Measurements from ENCODE around the gene ANKRD11.
"Not testable (repeated sequence)": the region's sequence is repeated elsewhere in the genome, so short reads cannot be mapped to it uniquely, and the experiment has no call there.

The ANKRD11 gene

DNA sequence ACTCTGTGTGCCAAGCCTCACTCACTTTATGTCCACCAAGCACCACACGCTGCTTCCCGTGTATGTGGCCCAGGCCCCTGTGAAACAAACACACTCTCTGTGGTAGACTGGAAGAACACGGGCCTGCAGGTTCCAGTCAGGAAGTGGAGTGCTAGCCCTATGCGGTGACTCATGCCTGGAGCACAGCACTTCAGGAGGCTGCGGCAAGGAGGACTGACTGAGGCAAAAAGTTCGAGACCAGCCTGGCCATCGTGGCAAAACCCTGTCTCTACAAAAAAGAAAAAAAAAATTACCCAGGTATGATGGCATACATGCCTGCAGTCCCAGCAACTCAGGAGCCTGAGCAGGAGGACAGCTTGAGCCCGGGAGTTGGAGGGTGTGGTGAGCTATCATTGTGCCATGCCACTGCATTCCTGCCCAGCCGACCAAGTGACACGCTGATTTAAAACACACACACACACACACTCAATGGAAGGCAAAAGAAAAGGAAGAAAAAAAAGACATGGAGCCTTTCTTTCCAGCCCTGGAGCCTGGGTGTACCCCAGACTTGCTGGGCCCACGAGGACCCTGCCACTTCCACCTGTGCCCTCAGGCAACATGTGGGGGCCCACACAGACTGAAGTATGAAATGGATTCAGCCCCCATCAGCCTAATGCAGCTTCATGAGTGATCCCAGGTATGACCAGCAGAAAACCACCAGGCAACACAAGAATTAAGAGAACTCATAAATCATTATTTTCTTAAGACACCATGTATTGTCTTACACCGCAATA is 126.6 kb downstream of the ANKRD11 start:
- no peak for DNase-seq (ENCODE audit: low read depth)
- no peak overlapping the region for H3K4me3 ChIP-seq (ENCODE audit: low read depth, low read length)
- TF ChIP-seq, protein P1, sequence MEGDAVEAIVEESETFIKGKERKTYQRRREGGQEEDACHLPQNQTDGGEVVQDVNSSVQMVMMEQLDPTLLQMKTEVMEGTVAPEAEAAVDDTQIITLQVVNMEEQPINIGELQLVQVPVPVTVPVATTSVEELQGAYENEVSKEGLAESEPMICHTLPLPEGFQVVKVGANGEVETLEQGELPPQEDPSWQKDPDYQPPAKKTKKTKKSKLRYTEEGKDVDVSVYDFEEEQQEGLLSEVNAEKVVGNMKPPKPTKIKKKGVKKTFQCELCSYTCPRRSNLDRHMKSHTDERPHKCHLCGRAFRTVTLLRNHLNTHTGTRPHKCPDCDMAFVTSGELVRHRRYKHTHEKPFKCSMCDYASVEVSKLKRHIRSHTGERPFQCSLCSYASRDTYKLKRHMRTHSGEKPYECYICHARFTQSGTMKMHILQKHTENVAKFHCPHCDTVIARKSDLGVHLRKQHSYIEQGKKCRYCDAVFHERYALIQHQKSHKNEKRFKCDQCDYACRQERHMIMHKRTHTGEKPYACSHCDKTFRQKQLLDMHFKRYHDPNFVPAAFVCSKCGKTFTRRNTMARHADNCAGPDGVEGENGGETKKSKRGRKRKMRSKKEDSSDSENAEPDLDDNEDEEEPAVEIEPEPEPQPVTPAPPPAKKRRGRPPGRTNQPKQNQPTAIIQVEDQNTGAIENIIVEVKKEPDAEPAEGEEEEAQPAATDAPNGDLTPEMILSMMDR (IDR thresholded peaks at IDR 0.05; ENCODE audit: control insufficient read depth, extremely low read depth, insufficient read depth), result no peak

DNA sequence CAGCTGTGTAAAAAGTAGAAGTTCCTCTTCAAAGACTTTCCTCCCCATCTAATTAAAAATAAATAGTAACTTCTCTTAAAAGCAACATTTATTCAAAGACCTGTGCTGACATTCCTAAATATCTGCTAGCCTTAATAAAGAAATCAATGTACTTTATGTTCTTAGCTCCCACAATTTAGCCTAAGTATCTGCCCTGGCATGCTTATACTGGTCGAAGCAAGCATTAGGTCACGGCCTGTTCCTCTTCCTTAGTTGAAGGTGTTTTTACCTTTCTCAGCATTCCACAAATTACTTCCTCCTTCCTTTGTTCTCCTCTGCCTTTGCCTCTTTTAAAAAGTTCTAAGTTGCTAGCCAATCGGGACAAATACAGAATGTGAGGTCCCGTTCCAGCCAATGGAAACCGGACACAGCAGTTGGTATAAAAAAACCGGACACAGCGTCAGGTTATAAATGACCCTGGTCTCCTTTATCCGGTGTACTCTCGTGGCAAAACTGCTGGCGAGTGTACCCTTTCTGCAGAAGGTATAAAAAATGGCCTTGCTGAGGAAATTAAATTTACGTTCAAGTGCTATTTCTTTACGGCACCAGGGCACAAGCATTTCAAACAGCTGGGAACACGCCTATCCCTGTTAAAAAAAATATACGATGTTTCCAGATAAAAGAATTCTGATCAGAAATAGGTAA is 127.7 kb downstream of the ANKRD11 start:
- DNase-seq (ENCODE audit: low read depth); H3K4me3 ChIP-seq (ENCODE audit: low read depth, low read length): not testable (repeated sequence)

DNA sequence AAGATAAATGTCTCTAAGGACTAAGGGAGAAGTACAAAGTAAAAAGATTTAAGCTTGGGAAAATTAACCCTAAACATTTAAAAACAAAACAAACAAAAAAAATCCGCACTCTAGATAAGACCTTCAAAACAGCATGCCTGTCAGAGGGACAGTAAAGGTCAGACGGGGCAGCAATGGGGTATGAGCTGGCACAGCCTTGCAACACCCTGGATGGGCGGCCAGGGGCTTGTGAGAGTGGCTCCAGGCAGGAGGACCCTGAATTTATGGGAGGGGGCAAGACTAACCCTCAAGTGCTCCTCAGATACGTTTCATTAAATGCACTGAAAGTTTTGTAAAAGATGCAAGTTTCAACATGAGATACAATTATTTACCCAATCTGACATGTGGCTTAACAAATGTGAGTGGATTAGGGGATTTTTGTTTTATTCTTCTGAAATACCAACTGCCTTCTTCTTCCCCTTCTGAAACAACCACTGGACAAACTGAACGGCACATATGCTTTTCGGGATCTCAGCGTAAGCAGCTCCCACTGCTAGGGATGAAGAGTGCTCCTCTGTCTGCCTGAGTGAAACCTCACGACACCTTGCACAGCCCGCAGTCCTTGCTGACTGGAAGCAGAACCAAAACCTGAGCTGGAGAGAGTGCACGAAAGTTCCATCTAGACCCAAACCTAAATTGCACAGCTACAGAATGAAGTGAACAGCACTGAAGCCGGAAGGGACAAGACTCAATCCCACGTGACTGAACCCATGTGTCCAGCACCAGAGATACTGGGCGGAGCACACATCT is 128.4 kb downstream of the ANKRD11 start:
- no peak for DNase-seq (ENCODE audit: low read depth)
- no peak overlapping the region for H3K4me3 ChIP-seq (ENCODE audit: low read depth, low read length)
- TF ChIP-seq, protein P1 (IDR thresholded peaks at IDR 0.05; ENCODE audit: control insufficient read depth, extremely low read depth, insufficient read depth), result no peak

DNA sequence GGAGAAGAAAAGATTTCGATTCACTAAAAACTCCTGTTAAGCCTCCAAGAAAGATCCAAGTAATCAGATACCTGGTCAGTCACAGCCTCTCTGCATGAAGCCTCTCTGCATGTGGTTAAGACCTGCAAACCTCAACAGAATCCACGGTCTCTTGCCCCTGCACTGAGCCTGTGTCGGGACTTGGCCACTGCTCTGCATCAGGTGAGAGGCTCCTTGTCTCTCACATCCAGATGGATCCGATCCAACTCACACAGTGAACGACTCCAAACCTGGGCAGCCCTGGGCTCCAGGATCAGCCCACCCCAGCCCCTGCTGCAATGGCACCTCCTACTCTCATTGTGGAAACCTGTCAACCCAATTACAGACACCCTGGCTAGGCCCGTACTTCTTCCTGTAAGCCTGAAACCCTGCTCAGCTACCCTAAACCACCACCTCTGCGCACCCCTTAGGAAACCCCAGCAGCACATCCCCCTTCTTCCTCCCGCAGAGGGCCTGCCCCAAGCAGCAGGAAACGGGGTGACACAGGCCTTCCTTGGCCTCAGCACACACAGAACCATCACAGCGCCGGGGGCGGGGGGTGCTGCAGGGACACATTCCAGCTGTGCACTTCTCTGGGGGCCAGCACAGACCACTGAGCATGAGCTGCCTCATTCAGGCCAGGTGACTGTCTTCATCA is 129.5 kb downstream of the ANKRD11 start:
- DNase-seq (ENCODE audit: low read depth), result no peak
- no peak overlapping the region for H3K4me3 ChIP-seq (ENCODE audit: low read depth, low read length)
- TF ChIP-seq, protein P1 (IDR thresholded peaks at IDR 0.05; ENCODE audit: control insufficient read depth, extremely low read depth, insufficient read depth), result no peak

DNA sequence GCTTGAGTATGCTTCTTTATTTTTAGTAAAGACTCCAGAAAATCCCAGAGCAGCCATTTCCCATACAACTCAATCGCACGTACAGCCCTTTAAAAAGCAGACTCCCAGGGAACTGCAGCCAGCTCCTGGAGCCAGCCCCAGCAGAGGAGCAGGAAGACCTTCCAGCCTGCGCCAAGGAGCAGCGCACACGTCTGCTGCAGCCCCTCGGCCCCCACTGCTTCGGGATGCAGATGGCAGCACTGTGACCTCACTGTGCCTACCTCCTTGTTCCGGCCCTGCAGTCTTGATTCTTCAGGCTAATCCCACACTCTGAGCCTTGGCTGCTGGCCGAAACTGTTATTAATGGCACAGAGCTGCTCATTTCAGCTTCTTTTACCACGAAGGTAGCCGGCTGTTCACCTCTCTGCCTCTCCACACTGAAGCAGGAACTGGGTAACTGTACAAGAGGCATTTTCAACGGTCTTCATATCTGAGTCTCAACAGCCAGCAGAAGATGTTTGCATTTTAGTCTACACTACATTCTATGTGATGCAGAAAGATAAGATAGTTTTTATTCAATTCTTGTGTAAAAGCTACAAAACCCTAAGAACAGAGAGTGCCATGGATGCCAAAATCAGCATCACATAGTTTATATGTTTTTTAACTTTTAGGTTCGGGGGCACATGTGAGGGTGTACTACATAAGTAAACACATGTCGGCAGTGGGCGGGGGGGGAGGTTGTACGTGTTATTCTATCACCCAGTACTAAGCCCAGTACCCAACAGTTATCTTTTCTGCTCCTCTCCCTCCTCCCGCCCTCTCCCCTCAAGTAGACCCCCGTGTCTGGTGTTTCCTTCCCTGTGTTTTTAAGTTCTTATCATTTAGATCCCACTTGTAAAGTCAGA is 130.9 kb downstream of the ANKRD11 start:
- no peak overlapping the region for H3K4me3 ChIP-seq (ENCODE audit: low read depth, low read length)
- no peak for DNase-seq (ENCODE audit: low read depth)
- TF ChIP-seq, protein P1 (IDR thresholded peaks at IDR 0.05; ENCODE audit: control insufficient read depth, extremely low read depth, insufficient read depth), result no peak

DNA sequence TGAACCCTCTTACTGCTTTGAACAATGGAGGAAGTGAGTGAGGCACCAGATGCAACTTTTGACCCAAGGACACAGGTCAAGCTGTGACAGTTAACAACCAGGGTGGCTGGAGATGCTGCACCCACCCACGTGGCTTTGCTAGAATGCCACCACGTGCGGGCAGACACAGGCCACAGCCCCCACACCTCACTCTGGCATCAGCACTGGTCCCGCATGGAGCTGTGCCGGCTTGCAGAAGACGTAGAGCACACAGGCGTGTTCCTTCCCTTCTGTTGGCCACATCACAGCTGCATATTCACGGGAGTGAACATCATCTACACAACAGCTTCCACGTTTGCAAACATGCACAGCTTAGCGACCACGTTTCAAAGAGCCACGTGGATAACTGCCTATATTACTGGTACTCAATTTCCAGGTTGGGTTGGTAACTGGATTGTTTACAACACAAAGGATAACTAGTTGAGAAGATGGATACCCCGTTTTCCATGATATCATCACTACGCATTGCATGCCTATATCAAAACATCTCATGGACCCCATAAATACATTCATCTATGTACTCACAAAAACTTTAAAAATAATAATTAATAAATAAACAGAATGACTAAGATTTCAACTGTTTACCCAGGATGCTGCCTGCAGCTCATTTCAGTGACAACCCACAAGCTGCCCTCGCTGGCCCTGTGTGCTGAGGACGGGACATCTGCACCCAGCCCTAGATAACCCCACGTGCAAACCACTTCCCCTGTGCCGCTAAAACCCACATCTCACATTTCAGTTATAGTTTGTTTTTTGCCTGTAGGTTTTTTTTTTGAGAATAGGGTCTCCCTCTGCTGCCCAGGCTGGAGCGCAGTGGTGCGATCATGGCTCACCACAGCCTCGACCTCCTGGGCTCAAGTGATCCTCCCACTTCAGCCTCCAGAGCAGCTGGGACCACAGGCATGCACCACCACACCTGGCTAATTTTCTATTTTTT is 132.0 kb downstream of the ANKRD11 start:
- TF ChIP-seq, protein P1 (IDR thresholded peaks at IDR 0.05; ENCODE audit: control insufficient read depth, extremely low read depth, insufficient read depth), result no peak
- no peak overlapping the region for H3K4me3 ChIP-seq (ENCODE audit: low read depth, low read length)
- DNase-seq (ENCODE audit: low read depth), result no peak

Data from LNCaP clone FGC (cell line).